SH-SY5Y (cell line): Measurements from ENCODE around the gene WWOX.

ENCODE experiments used
- GATA2 ChIP-seq: IDR thresholded peaks from 2 replicates; pipeline ENCODE4 v1.6.1; 2011; ENCODE audit warnings: mild to moderate bottlenecking, low read depth, low read length
- GATA3 ChIP-seq: IDR thresholded peaks from 2 replicates; pipeline ENCODE4 v1.6.1; 2011; ENCODE audit warnings: low read depth, mild to moderate bottlenecking, low read length, moderate library complexity

- TF ChIP-seq GATA3 (no peak), GATA2 (no peak)
These were observed 472.5 kb downstream of the WWOX start for GRCh38 chr16:78571898-78572358.
